ENCODE measurements around the gene THSD7A.

DNA sequence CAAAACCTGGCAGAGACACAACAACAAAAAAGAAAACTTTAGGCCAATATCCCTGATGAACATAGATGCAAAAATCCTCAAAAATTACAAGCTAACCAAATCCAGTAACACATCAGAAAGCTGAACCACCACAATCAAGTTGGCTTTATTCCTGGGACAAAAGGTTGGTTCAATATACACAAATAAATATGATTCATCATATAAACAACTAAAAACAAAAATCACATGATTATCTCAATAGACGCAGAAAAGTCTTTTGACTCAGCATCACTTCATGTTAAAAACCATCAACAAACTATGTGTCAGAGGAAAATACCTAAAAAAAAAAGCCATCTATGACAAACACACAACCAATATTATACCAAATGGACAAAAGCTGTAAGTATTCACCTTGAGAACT, 283.5 kb downstream of the THSD7A start:
- TF ChIP-seq, protein P1, sequence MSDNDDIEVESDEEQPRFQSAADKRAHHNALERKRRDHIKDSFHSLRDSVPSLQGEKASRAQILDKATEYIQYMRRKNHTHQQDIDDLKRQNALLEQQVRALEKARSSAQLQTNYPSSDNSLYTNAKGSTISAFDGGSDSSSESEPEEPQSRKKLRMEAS (CRISPR knock-in tag; IDR thresholded peaks at IDR 0.05), result no peak
- TF ChIP-seq, protein P2, sequence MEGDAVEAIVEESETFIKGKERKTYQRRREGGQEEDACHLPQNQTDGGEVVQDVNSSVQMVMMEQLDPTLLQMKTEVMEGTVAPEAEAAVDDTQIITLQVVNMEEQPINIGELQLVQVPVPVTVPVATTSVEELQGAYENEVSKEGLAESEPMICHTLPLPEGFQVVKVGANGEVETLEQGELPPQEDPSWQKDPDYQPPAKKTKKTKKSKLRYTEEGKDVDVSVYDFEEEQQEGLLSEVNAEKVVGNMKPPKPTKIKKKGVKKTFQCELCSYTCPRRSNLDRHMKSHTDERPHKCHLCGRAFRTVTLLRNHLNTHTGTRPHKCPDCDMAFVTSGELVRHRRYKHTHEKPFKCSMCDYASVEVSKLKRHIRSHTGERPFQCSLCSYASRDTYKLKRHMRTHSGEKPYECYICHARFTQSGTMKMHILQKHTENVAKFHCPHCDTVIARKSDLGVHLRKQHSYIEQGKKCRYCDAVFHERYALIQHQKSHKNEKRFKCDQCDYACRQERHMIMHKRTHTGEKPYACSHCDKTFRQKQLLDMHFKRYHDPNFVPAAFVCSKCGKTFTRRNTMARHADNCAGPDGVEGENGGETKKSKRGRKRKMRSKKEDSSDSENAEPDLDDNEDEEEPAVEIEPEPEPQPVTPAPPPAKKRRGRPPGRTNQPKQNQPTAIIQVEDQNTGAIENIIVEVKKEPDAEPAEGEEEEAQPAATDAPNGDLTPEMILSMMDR (IDR thresholded peaks at IDR 0.05), result no peak
- TF ChIP-seq NR1H2 (CRISPR knock-in tag; IDR thresholded peaks at IDR 0.05), result no peak
